ENCODE measurements around the gene TBXAS1. TPM values are rescaled to one million over a fixed set of nuclear protein-coding genes. Genes with fewer than 3 reads are reported as not detected.
A peak's percentile ranks its signal among the peaks of the same experiment; 100 is the strongest.

The TBXAS1 gene
- polyA plus RNA-seq, 1 experiment: 53.2 TPM

- no peak for TF ChIP-seq CTCF (IDR thresholded peaks at IDR 0.05; ENCODE audit: low read depth, low read length)
Observed at GRCh38 chr7:140041659-140042385, 212.8 kb downstream of the TBXAS1 start.

DNA sequence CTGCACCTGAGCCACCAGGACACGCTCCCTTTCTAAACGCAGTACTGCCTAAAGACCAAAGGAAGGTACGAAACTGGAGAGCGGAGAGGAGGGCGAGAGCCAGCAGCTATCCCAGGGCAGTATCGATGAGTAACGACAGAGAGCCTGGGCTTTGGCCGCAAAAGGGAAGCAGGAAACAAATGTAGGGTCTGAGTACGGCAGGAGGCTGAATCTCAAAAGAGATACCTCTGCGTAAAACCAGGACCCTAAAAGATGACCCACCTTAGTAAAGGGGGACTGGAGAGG lies 213.3 kb downstream of the TBXAS1 start:
- Histone ChIP-seq H3K27me3 (ENCODE audit: control insufficient read depth, insufficient read depth, low read length) (no peaks in the 10 kb centered on the region), H3K9me3 (ENCODE audit: control insufficient read depth, insufficient read depth, low read length) (no peaks in the 10 kb centered on the region), H3K4me3 (ENCODE audit: low read depth, low read length) (no peak overlapping the region), H3K27ac (ENCODE audit: low read depth, low read length) (no peak overlapping the region)
- no peak for DNase-seq (ENCODE audit: low read depth, low spot score)
- CTCF ChIA-PET: no interaction called here
- POLR2A ChIA-PET: no interaction called here
- no peak for TF ChIP-seq CTCF (IDR thresholded peaks at IDR 0.05; ENCODE audit: low read depth, low read length)

More at GRCh38 chr7:140041659-140042385, 212.8 kb downstream of the TBXAS1 start:
- ChIA-PET CTCF (no interaction called here), POLR2A (interaction anchor here (0.6 kb wide), 1 partner anchor 10 kb away, joined by 5 read pairs; no protein-coding TSS in a partner anchor)
- peak overlapping the region; percentile 21 for H3K27ac ChIP-seq (ENCODE audit: low read depth, low read length)
- no peak overlapping the region for H3K4me3 ChIP-seq (ENCODE audit: low read depth, low read length)
- no peaks in the 10 kb centered on the region for H3K9me3 ChIP-seq (ENCODE audit: control insufficient read depth, insufficient read depth, low read length)
- H3K27me3 ChIP-seq (ENCODE audit: control insufficient read depth, insufficient read depth, low read length): no peaks in the 10 kb centered on the region
- DNase-seq (ENCODE audit: low read depth, low spot score): no peak

- Histone ChIP-seq H3K9me3 (ENCODE audit: control insufficient read depth, insufficient read depth, low read length) (no peaks in the 10 kb centered on the region), H3K27ac (ENCODE audit: low read depth, low read length) (no peak overlapping the region), H3K27me3 (ENCODE audit: control insufficient read depth, insufficient read depth, low read length) (no peaks in the 10 kb centered on the region), H3K4me3 (ENCODE audit: low read depth, low read length) (no peak overlapping the region)
- DNase-seq (ENCODE audit: low read depth, low spot score): no peak
- ChIA-PET POLR2A (no interaction called here), CTCF (no interaction called here)
- TF ChIP-seq CTCF (IDR thresholded peaks at IDR 0.05; ENCODE audit: low read depth, low read length): no peak
Observed at GRCh38 chr7:140044251-140044650, 215.2 kb downstream of the TBXAS1 start.

DNA sequence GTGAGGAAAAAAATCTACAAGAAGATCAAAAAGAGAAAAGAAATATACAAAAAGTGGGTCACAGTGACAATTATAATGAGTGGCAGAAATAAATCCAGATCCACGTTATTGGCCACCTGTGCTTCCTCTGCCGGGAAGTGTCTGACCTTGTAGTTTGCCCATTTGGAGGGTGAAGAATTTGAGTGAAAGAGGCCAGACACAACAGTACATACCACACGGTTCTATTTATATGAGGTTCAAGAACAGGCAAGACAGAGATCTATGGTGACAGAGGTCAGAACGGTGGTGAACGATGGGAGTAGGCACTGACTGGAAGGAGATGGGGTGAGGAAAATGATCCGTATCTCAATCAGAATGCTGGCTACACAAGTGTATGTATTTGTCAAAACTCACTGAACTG lies 216.6 kb downstream of the TBXAS1 start:
- ChIA-PET CTCF (no interaction called here), POLR2A (no interaction called here)
- H3K27ac ChIP-seq (ENCODE audit: low read depth, low read length): no peak overlapping the region
- H3K9me3 ChIP-seq (ENCODE audit: control insufficient read depth, insufficient read depth, low read length): no peaks in the 10 kb centered on the region
- no peak for DNase-seq (ENCODE audit: low read depth, low spot score)
- no peaks in the 10 kb centered on the region for H3K27me3 ChIP-seq (ENCODE audit: control insufficient read depth, insufficient read depth, low read length)
- H3K4me3 ChIP-seq (ENCODE audit: low read depth, low read length): no peak overlapping the region
- no peak for TF ChIP-seq CTCF (IDR thresholded peaks at IDR 0.05; ENCODE audit: low read depth, low read length)

DNA sequence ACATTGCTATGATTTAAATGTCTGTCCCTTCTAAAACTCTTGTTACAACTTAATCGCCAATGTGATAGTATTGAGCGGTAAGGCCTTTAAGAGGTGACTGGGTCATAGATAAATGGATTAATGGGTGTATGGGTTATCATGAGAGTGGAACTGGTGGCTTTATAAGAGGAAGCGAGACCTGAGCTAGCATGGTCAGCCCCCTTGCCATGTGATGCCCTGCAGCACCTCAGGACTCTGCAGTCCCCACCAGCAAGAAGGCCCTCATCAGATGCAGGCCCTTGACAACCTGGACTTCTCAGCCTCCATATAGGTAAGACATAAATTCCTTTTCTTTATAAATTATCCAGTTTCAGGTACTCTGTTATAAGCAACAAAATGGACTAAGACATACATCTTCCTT lies 218.1 kb downstream of the TBXAS1 start:
- no peak for DNase-seq (ENCODE audit: low read depth, low spot score)
- Histone ChIP-seq H3K27me3 (ENCODE audit: control insufficient read depth, insufficient read depth, low read length) (no peaks in the 10 kb centered on the region), H3K27ac (ENCODE audit: low read depth, low read length) (no peak overlapping the region), H3K9me3 (ENCODE audit: control insufficient read depth, insufficient read depth, low read length) (no peaks in the 10 kb centered on the region), H3K4me3 (ENCODE audit: low read depth, low read length) (no peak overlapping the region)
- TF ChIP-seq CTCF (IDR thresholded peaks at IDR 0.05; ENCODE audit: low read depth, low read length): no peak
- ChIA-PET CTCF (no interaction called here), POLR2A (no interaction called here)
